ENCODE measurements around the gene WNT2B.

WNT2B gene

GRCh38 chr1:112509005-112509659 is 367 bp downstream of the WNT2B start:
- H2AFZ ChIP-seq (ENCODE audit: low read depth, low read length) = peak overlapping the region; percentile 59
- H3K4me2 ChIP-seq (ENCODE audit: low read length, poor library complexity, severe bottlenecking) = peak overlapping the region; percentile 78
- peak overlapping the region; percentile 26 for H2BK5ac ChIP-seq (ENCODE audit: low read depth, low read length, poor library complexity, severe bottlenecking)
- H2BK15ac ChIP-seq (ENCODE audit: low read depth, poor library complexity, severe bottlenecking) = peak overlapping the region; percentile 65
- H3K18ac ChIP-seq (ENCODE audit: low read depth in 1 of 2, low read length in 2 of 2) = peak overlapping the region; percentile 76 to 77
- H3K9me3 ChIP-seq (ENCODE audit: control insufficient read depth, low read length) = no peaks in the 10 kb centered on the region
- H3K9ac ChIP-seq (ENCODE audit: low read length) = no peak overlapping the region
- H3K36me3 ChIP-seq (ENCODE audit: control insufficient read depth in 1 of 2, insufficient read depth in 2 of 2, low read depth in 1 of 2, low read length in 2 of 2) = no peaks in the 10 kb centered on the region
- 5% methylated on average over 59 of the region's 66 CpGs for WGBS
- peak overlapping the region in 1 of 2 experiments; percentile 31 for H3K14ac ChIP-seq (ENCODE audit: low read length in 2 of 2)
- peak overlapping the region; percentile 54 for H2BK120ac ChIP-seq (ENCODE audit: low read depth, low read length)
- peak overlapping the region; percentile 6 to 60 for H3K4ac ChIP-seq (ENCODE audit: low read depth in 1 of 2, low read length in 2 of 2)
- peak overlapping the region in 1 of 2 experiments; percentile 85 for H2BK12ac ChIP-seq (ENCODE audit: low read length in 2 of 2)
- peak overlapping the region; percentile 52 for H4K8ac ChIP-seq (ENCODE audit: low read length)
- peaks cover 0 to 53% of the 10 kb centered on the region in 2 experiments for H3K27me3 ChIP-seq (ENCODE audit: control insufficient read depth in 1 of 2, insufficient read depth in 1 of 2, low read length in 2 of 2)
- no peak overlapping the region for H3K27ac ChIP-seq (ENCODE audit: low read length, poor library complexity, severe bottlenecking)
- peak overlapping the region; percentile 73 to 82 for H3K4me3 ChIP-seq (ENCODE audit: insufficient read depth in 1 of 2, low read depth in 1 of 2, low read length in 2 of 2)
- H3K23ac ChIP-seq (ENCODE audit: low read length in 2 of 2) = peak overlapping the region in 1 of 2 experiments; percentile 66
- DNase-seq = peak; percentile 53
- peak overlapping the region; percentile 63 for H4K91ac ChIP-seq (ENCODE audit: low read length)
- peaks cover 43% of the 10 kb centered on the region for H3K4me1 ChIP-seq (ENCODE audit: control insufficient read depth, insufficient read depth, low read depth, low read length)
- H3K79me1 ChIP-seq (replicated peaks; ENCODE audit: low read length, poor library complexity, severe bottlenecking) = peaks cover 9% of the 10 kb centered on the region
- no peak overlapping the region for H2AK5ac ChIP-seq (ENCODE audit: low read length, severe bottlenecking)

- Histone ChIP-seq H3K79me1 (replicated peaks; ENCODE audit: low read length, poor library complexity, severe bottlenecking) (peaks cover 9% of the 10 kb centered on the region), H3K9ac (ENCODE audit: low read length) (no peak overlapping the region), H3K4me1 (ENCODE audit: control insufficient read depth, insufficient read depth, low read depth, low read length) (peaks cover 43% of the 10 kb centered on the region), H3K23ac (ENCODE audit: low read length in 2 of 2) (no peak overlapping the region), H3K9me3 (ENCODE audit: control insufficient read depth, low read length) (no peaks in the 10 kb centered on the region), H2BK12ac (ENCODE audit: low read length in 2 of 2) (peak overlapping the region in 1 of 2 experiments; percentile 67), H3K4me2 (ENCODE audit: low read length, poor library complexity, severe bottlenecking) (peak overlapping the region; percentile 78), H3K27me3 (ENCODE audit: control insufficient read depth in 1 of 2, insufficient read depth in 1 of 2, low read length in 2 of 2) (peaks cover 0 to 47% of the 10 kb centered on the region in 2 experiments), H2BK120ac (ENCODE audit: low read depth, low read length) (no peak overlapping the region), H2BK5ac (ENCODE audit: low read depth, low read length, poor library complexity, severe bottlenecking) (no peak overlapping the region), H3K18ac (ENCODE audit: low read depth in 1 of 2, low read length in 2 of 2) (no peak overlapping the region), H3K4ac (ENCODE audit: low read depth in 1 of 2, low read length in 2 of 2) (peak overlapping the region in 1 of 2 experiments; percentile 6), H2AK5ac (ENCODE audit: low read length, severe bottlenecking) (peak overlapping the region; percentile 74), H3K36me3 (ENCODE audit: control insufficient read depth in 1 of 2, insufficient read depth in 2 of 2, low read depth in 1 of 2, low read length in 2 of 2) (peaks cover 0 to 1% of the 10 kb centered on the region in 2 experiments), H2BK15ac (ENCODE audit: low read depth, poor library complexity, severe bottlenecking) (no peak overlapping the region), H3K27ac (ENCODE audit: low read length, poor library complexity, severe bottlenecking) (peak overlapping the region; percentile 10), H2AFZ (ENCODE audit: low read depth, low read length) (no peak overlapping the region), H4K8ac (ENCODE audit: low read length) (peak overlapping the region; percentile 33), H4K91ac (ENCODE audit: low read length) (no peak overlapping the region), H3K14ac (ENCODE audit: low read length in 2 of 2) (no peak overlapping the region), H3K4me3 (ENCODE audit: insufficient read depth in 1 of 2, low read depth in 1 of 2, low read length in 2 of 2) (peak overlapping the region in 1 of 2 experiments; percentile 82)
- WGBS = 17% methylated on average over 16 of the region's 16 CpGs
- DNase-seq = no peak
Measured at GRCh38 chr1:112509660-112510178, 954 bp downstream of the WNT2B start.

GRCh38 chr1:112510340-112510739 is 1.6 kb downstream of the WNT2B start:
- Histone ChIP-seq H4K8ac (ENCODE audit: low read length) (no peak overlapping the region), H3K14ac (ENCODE audit: low read length in 2 of 2) (peak overlapping the region in 1 of 2 experiments; percentile 16), H3K36me3 (ENCODE audit: control insufficient read depth in 1 of 2, insufficient read depth in 2 of 2, low read depth in 1 of 2, low read length in 2 of 2) (peaks cover 0 to 4% of the 10 kb centered on the region in 2 experiments), H2BK120ac (ENCODE audit: low read depth, low read length) (no peak overlapping the region), H4K91ac (ENCODE audit: low read length) (no peak overlapping the region), H2BK15ac (ENCODE audit: low read depth, poor library complexity, severe bottlenecking) (no peak overlapping the region), H3K4me2 (ENCODE audit: low read length, poor library complexity, severe bottlenecking) (peak overlapping the region; percentile 78), H2AK5ac (ENCODE audit: low read length, severe bottlenecking) (peak overlapping the region; percentile 62), H3K18ac (ENCODE audit: low read depth in 1 of 2, low read length in 2 of 2) (peak overlapping the region in 1 of 2 experiments; percentile 50), H3K79me1 (replicated peaks; ENCODE audit: low read length, poor library complexity, severe bottlenecking) (peaks cover 9% of the 10 kb centered on the region), H2BK5ac (ENCODE audit: low read depth, low read length, poor library complexity, severe bottlenecking) (no peak overlapping the region), H3K9ac (ENCODE audit: low read length) (no peak overlapping the region), H3K4me1 (ENCODE audit: control insufficient read depth, insufficient read depth, low read depth, low read length) (peaks cover 44% of the 10 kb centered on the region), H3K9me3 (ENCODE audit: control insufficient read depth, low read length) (no peaks in the 10 kb centered on the region), H3K4ac (ENCODE audit: low read depth in 1 of 2, low read length in 2 of 2) (peak overlapping the region in 1 of 2 experiments; percentile 11), H3K4me3 (ENCODE audit: insufficient read depth in 1 of 2, low read depth in 1 of 2, low read length in 2 of 2) (peak overlapping the region in 1 of 2 experiments; percentile 53), H3K23ac (ENCODE audit: low read length in 2 of 2) (no peak overlapping the region), H2BK12ac (ENCODE audit: low read length in 2 of 2) (peak overlapping the region in 1 of 2 experiments; percentile 45), H2AFZ (ENCODE audit: low read depth, low read length) (no peak overlapping the region), H3K27me3 (ENCODE audit: control insufficient read depth in 1 of 2, insufficient read depth in 1 of 2, low read length in 2 of 2) (peaks cover 0 to 43% of the 10 kb centered on the region in 2 experiments), H3K27ac (ENCODE audit: low read length, poor library complexity, severe bottlenecking) (no peak overlapping the region)
- DNase-seq = no peak
- WGBS = 7% methylated on average over 2 of the region's 7 CpGs

- H3K79me1 ChIP-seq (replicated peaks; ENCODE audit: low read length, poor library complexity, severe bottlenecking) = peaks cover 13% of the 10 kb centered on the region
- WGBS = 80% methylated on average over 1 of the region's 2 CpGs
- H3K14ac ChIP-seq (ENCODE audit: low read length in 2 of 2) = no peak overlapping the region
Measured at GRCh38 chr1:112511897-112512296, 3.1 kb downstream of the WNT2B start.

More at GRCh38 chr1:112511897-112512296, 3.1 kb downstream of the WNT2B start:
- Histone ChIP-seq H2BK120ac (ENCODE audit: low read depth, low read length) (no peak overlapping the region), H3K18ac (ENCODE audit: low read depth in 1 of 2, low read length in 2 of 2) (no peak overlapping the region), H3K27ac (ENCODE audit: low read length, poor library complexity, severe bottlenecking) (no peak overlapping the region), H2AK5ac (ENCODE audit: low read length, severe bottlenecking) (no peak overlapping the region), H3K4me2 (ENCODE audit: low read length, poor library complexity, severe bottlenecking) (no peak overlapping the region), H2BK12ac (ENCODE audit: low read length in 2 of 2) (no peak overlapping the region), H4K8ac (ENCODE audit: low read length) (no peak overlapping the region), H3K9ac (ENCODE audit: low read length) (no peak overlapping the region), H3K4me1 (ENCODE audit: control insufficient read depth, insufficient read depth, low read depth, low read length) (peaks cover 51% of the 10 kb centered on the region), H3K9me3 (ENCODE audit: control insufficient read depth, low read length) (no peaks in the 10 kb centered on the region), H3K36me3 (ENCODE audit: control insufficient read depth in 1 of 2, insufficient read depth in 2 of 2, low read depth in 1 of 2, low read length in 2 of 2) (peaks cover 0 to 12% of the 10 kb centered on the region in 2 experiments), H3K4me3 (ENCODE audit: insufficient read depth in 1 of 2, low read depth in 1 of 2, low read length in 2 of 2) (no peak overlapping the region), H2BK15ac (ENCODE audit: low read depth, poor library complexity, severe bottlenecking) (no peak overlapping the region), H2BK5ac (ENCODE audit: low read depth, low read length, poor library complexity, severe bottlenecking) (no peak overlapping the region), H3K23ac (ENCODE audit: low read length in 2 of 2) (no peak overlapping the region), H2AFZ (ENCODE audit: low read depth, low read length) (no peak overlapping the region), H4K91ac (ENCODE audit: low read length) (no peak overlapping the region), H3K4ac (ENCODE audit: low read depth in 1 of 2, low read length in 2 of 2) (no peak overlapping the region), H3K27me3 (ENCODE audit: control insufficient read depth in 1 of 2, insufficient read depth in 1 of 2, low read length in 2 of 2) (peaks cover 0 to 37% of the 10 kb centered on the region in 2 experiments)
- no peak for DNase-seq

Measured in mesenchymal stem cell (in vitro differentiated cells and primary cell).